Effector CD4-positive, alpha-beta T cell (primary cell): ENCODE measurements around the gene RBM22.
"Not testable (repeated sequence)": the region's sequence is repeated elsewhere in the genome, so short reads cannot be mapped to it uniquely, and the experiment has no call there.

Experiments
- DNase-seq: peaks from one replicate; pipeline ENCODE4 v3.0.0-alpha.2; 2020
- total RNA-seq: gene quantifications from one replicate; lab custom pipeline; 2026; lab: John Stamatoyannopoulos, UW

Gene RBM22
- 203 reads per million, percentile 92 among the genes with 10 or more reads in this experiment for total RNA-seq

GRCh38 chr5:150700594-150701377 is at the start of gene RBM22:
Gene RBM22, minus strand, starts transcription at chr5:150701062. Its CDS starts 77 bp downstream, at chr5:150700985.
- DNase-seq, result peak; percentile 91

GRCh38 chr5:150750469-150750868 is 49.6 kb upstream of the RBM22 start:
- DNase-seq, result no peak

GRCh38 chr5:150743142-150743488 is 42.3 kb upstream of the RBM22 start:
- not testable (repeated sequence) for DNase-seq

GRCh38 chr5:150742455-150743141 is 41.7 kb upstream of the RBM22 start:
- not testable (repeated sequence) for DNase-seq

- DNase-seq, result no peak
Measured at GRCh38 chr5:150740992-150741391, 40.1 kb upstream of the RBM22 start.

GRCh38 chr5:150738862-150739261 is 38.0 kb upstream of the RBM22 start:
- DNase-seq, result no peak

- no peak for DNase-seq
Measured at GRCh38 chr5:150734579-150735384, 33.9 kb upstream of the RBM22 start.

- DNase-seq, result no peak
Measured at GRCh38 chr5:150731669-150732242, 30.9 kb upstream of the RBM22 start.

GRCh38 chr5:150729859-150730258 is 29.0 kb upstream of the RBM22 start:
- DNase-seq, result no peak

- no peak for DNase-seq
Measured at GRCh38 chr5:150723845-150724244, 23.0 kb upstream of the RBM22 start.

GRCh38 chr5:150710165-150710564 is 9.3 kb upstream of the RBM22 start:
- no peak for DNase-seq

- no peak for DNase-seq
Measured at GRCh38 chr5:150706776-150707390, 6.0 kb upstream of the RBM22 start.

- no peak for DNase-seq
Measured at GRCh38 chr5:150703762-150704161, 2.9 kb upstream of the RBM22 start.

- no peak for DNase-seq
Measured at GRCh38 chr5:150700246-150700593, 642 bp downstream of the RBM22 start.

- DNase-seq, result no peak
Measured at GRCh38 chr5:150694612-150695011, 6.2 kb downstream of the RBM22 start.

- no peak for DNase-seq
Measured at GRCh38 chr5:150692276-150692675, 8.6 kb downstream of the RBM22 start.

- no peak for DNase-seq
Measured at GRCh38 chr5:150690760-150691159, 10.1 kb downstream of the RBM22 start.

GRCh38 chr5:150689120-150689519 is 11.7 kb downstream of the RBM22 start:
- DNase-seq, result no peak

GRCh38 chr5:150676578-150676977 is 24.3 kb downstream of the RBM22 start:
- DNase-seq, result no peak

- no peak for DNase-seq
Measured at GRCh38 chr5:150675069-150675468, 25.8 kb downstream of the RBM22 start.

GRCh38 chr5:150674341-150674821 is 26.5 kb downstream of the RBM22 start:
- DNase-seq, result no peak

- no peak for DNase-seq
Measured at GRCh38 chr5:150672884-150673275, 28.0 kb downstream of the RBM22 start.
